ENCODE measurements around the gene FRMD5.

The FRMD5 gene

DNA sequence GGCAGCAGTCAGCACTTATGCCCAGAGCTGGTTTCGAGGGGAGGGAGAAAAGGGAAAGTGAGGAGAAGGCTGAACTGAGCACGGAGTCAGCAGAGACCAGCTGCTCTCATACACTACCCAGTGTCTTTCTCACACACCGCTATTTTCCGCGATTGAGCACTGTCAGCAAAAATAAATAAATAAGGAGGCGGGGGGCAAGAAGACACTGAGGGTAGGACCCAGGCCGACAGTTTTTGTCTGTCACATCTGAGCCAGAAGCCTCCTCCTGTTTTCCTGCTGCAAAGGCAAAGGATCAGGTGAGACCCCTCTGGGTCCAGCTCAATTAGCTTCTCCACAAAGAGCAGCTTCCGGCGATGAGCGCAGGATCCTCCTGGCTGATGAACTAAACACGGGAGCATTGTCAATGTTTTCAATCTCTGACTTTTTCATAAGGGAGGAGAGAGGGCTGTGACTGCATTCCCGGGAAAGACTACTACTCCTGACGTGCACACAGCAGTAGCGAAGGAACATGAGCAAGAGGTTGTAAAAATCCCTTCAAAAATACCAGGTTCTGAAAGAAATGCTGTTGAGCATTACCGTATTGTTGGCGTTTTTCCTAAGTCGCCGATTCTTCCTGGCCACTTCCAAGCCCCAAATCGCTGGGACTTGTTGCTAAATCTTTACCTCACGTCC, 1.3 kb downstream of the FRMD5 start:
- TF ChIP-seq CTCF (IDR thresholded peaks at IDR 0.05) (no peak), ZFX (IDR thresholded peaks at IDR 0.05; ENCODE audit: borderline replicate concordance) (no peak)
- no peak overlapping the region for H3K27ac ChIP-seq

DNA sequence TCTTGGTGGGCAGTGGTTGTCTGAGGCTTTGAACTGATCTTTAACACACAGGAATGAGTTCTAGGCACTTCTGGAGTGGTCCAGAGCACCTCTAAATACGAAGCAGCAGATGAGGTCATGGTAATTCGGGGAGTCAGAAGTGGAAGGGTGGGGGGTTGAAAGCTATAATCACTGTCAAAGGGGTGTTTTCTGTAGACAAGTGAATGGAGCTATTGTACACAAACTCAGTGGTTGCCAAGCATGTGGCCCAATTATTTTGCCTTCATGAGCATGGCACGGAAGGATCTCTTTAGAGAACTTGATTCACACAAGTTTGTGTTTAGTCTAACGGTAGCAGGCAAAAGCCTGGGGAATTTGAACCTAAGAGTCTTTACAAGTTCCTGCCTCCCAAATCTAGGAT, 6.3 kb downstream of the FRMD5 start:
- TF ChIP-seq ZFX (IDR thresholded peaks at IDR 0.05; ENCODE audit: borderline replicate concordance): no peak
- no peak for TF ChIP-seq CTCF (IDR thresholded peaks at IDR 0.05)
- no peak overlapping the region for H3K27ac ChIP-seq

GRCh38 chr15:44186705-44187104, 8.4 kb downstream of the FRMD5 start:
- no peak overlapping the region for H3K27ac ChIP-seq
- TF ChIP-seq CTCF (IDR thresholded peaks at IDR 0.05) (no peak), ZFX (IDR thresholded peaks at IDR 0.05; ENCODE audit: borderline replicate concordance) (no peak)

DNA sequence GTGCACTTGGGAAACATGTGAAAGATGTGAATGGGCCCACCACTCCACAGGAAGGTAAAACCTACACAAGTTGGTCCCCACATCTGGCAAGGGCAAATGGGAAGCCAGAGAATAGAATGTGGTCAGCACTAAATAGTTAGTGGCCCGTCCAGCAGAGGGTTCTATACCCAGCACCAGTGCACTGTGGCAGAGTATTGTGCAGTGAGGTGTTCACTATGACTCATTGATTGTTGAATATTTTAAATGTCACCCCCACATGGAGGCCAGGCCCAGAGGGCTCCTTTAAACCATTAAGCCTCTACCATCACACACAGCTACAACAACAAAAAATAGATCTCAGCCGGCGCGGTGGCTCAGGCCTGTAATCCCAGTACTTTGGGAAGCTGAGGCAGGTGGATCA, 11.7 kb downstream of the FRMD5 start:
- no peak overlapping the region for H3K27ac ChIP-seq
- TF ChIP-seq ZFX (IDR thresholded peaks at IDR 0.05; ENCODE audit: borderline replicate concordance): no peak
- no peak for TF ChIP-seq CTCF (IDR thresholded peaks at IDR 0.05)

DNA sequence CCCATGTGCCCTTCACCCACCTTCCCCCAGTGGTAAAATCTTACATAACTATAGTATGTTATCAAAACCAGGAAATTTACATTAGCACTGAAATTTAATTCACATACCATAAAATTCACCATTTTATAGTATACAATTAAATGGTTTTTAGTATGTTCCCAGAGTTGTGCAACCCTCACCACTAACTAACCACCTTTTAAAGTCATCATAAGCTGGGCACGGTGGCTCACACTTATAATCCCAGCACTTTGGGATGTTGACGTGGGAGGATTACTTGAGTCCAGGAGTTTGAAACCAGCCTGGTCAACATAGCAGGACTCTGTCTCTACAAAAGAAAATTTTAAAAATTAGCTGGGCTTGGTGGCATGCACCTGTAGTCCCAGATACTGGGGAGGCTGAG, 13.7 kb downstream of the FRMD5 start:
- no peak overlapping the region for H3K27ac ChIP-seq

DNA sequence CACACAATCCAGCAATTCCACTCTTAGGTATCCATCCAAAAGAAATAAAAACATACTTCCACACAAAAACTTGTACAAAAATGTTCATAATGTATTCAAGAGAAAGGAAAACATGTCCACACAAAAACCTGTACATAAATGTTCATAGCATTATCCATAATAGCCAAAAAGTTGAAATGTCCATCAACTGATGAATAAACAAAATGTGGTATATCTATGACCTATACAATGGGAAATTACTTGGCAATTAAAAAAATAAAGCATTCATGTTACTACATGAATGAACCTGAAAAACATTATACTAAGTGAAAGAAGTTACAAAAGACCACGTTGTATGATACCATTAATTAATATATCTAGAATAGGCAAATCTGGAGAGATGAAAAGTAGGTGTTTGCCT, 17.9 kb downstream of the FRMD5 start:
- H3K27ac ChIP-seq: no peak overlapping the region
- TF ChIP-seq CTCF (IDR thresholded peaks at IDR 0.05): no peak
- no peak for TF ChIP-seq ZFX (IDR thresholded peaks at IDR 0.05; ENCODE audit: borderline replicate concordance)

More for the DNA sequence above, 13.7 kb downstream of the FRMD5 start:
- TF ChIP-seq ZFX (IDR thresholded peaks at IDR 0.05; ENCODE audit: borderline replicate concordance) (no peak), CTCF (IDR thresholded peaks at IDR 0.05) (no peak)

- no peak overlapping the region for H3K27ac ChIP-seq
- TF ChIP-seq CTCF (IDR thresholded peaks at IDR 0.05) (no peak), ZFX (IDR thresholded peaks at IDR 0.05; ENCODE audit: borderline replicate concordance) (no peak)
Measured at GRCh38 chr15:44173813-44174212, 21.3 kb downstream of the FRMD5 start.
